Left colon (tissue), 2 donors: ENCODE measurements around the gene TMEM158. TPM values are rescaled to one million over a fixed set of nuclear protein-coding genes. Genes with fewer than 3 reads are reported as not detected.
A peak's percentile ranks its signal among the peaks of the same experiment; 100 is the strongest.

Experiments used
- ATAC-seq: fragments of 200-7000 bp; cut with Tn5 transposase; one replicate; pipeline ENCODE4 v1.9.1; 2020; ENCODE audit warnings: mild to moderate bottlenecking, moderate library complexity
- DNase-seq, 2 donors: peaks; one replicate each; pipeline ENCODE4 v3.0.0-alpha.2; 2020
- intact Hi-C, 2 donors: fragments of 100-400 bp; cut with DNase I in 1 of 2; cut with micrococcal nuclease in 1 of 2; formaldehyde crosslinking; loops; one replicate each; pipeline versions ENCODE4 v1.11.2 to v1.14.0; 2022; cut with DNase I, micrococcal nuclease
- total RNA-seq, 2 donors: library from RNA; stranded (reverse); fragmentation: NEBNext Ultra II Directional; extraction: Animal tissue kit (Norgen Biotek cat#: 25700); gene quantifications; one replicate each; pipeline ENCODE4 v1.2.1, GENCODE V29; 2021
- donor health status: DM: no; HTN: no; CAD: no.
- donor health status: DM: yes; HTN: yes; CAD: no.

The TMEM158 gene
- total RNA-seq, 2 donors from 2014 or later = 2.2 to 10.0 TPM

- intact Hi-C loops = loop anchor here in 1 of 2 donors (5.0 kb wide), 1 partner anchor 169 kb away; no protein-coding TSS in a partner anchor
- DNase-seq (no peak), ATAC-seq (no peak)
Observed at GRCh38 chr3:45211466-45212094, 14.5 kb downstream of the TMEM158 start.

- peak; percentile 84 to 93 for DNase-seq
- peak; percentile 92 for ATAC-seq
- intact Hi-C loops = loop anchor here in 1 of 2 donors (5.0 kb wide), 1 partner anchor 168 kb away; no protein-coding TSS in a partner anchor
Observed at GRCh38 chr3:45210308-45211041, 15.6 kb downstream of the TMEM158 start.

GRCh38 chr3:45209526-45209925, 16.6 kb downstream of the TMEM158 start:
- ATAC-seq = no peak
- intact Hi-C loops = no loop called here
- DNase-seq = no peak

GRCh38 chr3:45208586-45208985, 17.5 kb downstream of the TMEM158 start:
- intact Hi-C loops = no loop called here
- ATAC-seq (no peak), DNase-seq (no peak)

GRCh38 chr3:45207446-45207845, 18.6 kb downstream of the TMEM158 start:
- ATAC-seq = no peak
- intact Hi-C loops = no loop called here
- DNase-seq = no peak

GRCh38 chr3:45205126-45205525, 21.0 kb downstream of the TMEM158 start:
- intact Hi-C loops = no loop called here
- DNase-seq = no peak

GRCh38 chr3:45204136-45204535, 22.0 kb downstream of the TMEM158 start:
- intact Hi-C loops = no loop called here
- DNase-seq = no peak
- no peak for ATAC-seq

More at GRCh38 chr3:45205126-45205525, 21.0 kb downstream of the TMEM158 start:
- ATAC-seq = no peak

- DNase-seq = no peak
- ATAC-seq = peak; percentile 93
- intact Hi-C loops = no loop called here
Observed at GRCh38 chr3:45199837-45200648, 26.0 kb downstream of the TMEM158 start.

GRCh38 chr3:45198264-45199260, 27.5 kb downstream of the TMEM158 start:
- ATAC-seq (no peak), DNase-seq (no peak)
- intact Hi-C loops = no loop called here

- intact Hi-C loops = no loop called here
- ATAC-seq (peak; percentile 61), DNase-seq (no peak)
Observed at GRCh38 chr3:45194791-45195190, 31.3 kb downstream of the TMEM158 start.

- intact Hi-C loops = no loop called here
- DNase-seq (no peak), ATAC-seq (peak; percentile 74)
Observed at GRCh38 chr3:45191924-45192417, 34.1 kb downstream of the TMEM158 start.

GRCh38 chr3:45191424-45191823, 34.7 kb downstream of the TMEM158 start:
- ATAC-seq (no peak), DNase-seq (no peak)
- intact Hi-C loops = no loop called here

- intact Hi-C loops = no loop called here
- DNase-seq (no peak), ATAC-seq (peak; percentile 62)
Observed at GRCh38 chr3:45188719-45189659, 37.1 kb downstream of the TMEM158 start.

- ATAC-seq (no peak), DNase-seq (no peak)
- intact Hi-C loops = no loop called here
Observed at GRCh38 chr3:45187694-45188141, 38.4 kb downstream of the TMEM158 start.

GRCh38 chr3:45186871-45187270, 39.2 kb downstream of the TMEM158 start:
- intact Hi-C loops = no loop called here
- DNase-seq = no peak
- no peak for ATAC-seq

GRCh38 chr3:45185461-45185860, 40.6 kb downstream of the TMEM158 start:
- no peak for ATAC-seq
- DNase-seq = no peak
- intact Hi-C loops = no loop called here

- intact Hi-C loops = no loop called here
- no peak for ATAC-seq
Observed at GRCh38 chr3:45185052-45185451, 41.0 kb downstream of the TMEM158 start.

More at GRCh38 chr3:45185052-45185451, 41.0 kb downstream of the TMEM158 start:
- DNase-seq = no peak
